ENCODE data around the gene TRIOBP.

DNA sequence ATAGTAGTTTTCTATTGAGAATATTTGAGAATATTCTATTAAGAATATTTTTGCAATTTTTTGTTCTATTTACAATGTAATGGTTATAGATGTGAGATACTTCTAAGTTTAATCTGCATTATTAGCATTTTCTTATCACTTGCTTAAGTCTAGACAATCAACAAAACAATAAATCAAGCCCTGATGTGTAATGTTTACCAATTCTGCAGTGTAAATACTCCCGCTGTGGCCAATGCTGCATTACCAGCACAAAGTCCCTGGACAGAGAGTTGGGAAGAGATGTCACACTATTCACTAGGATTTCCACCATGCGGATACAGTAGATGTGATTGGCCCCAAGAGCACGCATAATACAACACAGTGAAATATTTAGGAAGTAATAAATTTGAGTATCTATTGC, 63.3 kb downstream of the TRIOBP start:
- TF ChIP-seq, protein P1, sequence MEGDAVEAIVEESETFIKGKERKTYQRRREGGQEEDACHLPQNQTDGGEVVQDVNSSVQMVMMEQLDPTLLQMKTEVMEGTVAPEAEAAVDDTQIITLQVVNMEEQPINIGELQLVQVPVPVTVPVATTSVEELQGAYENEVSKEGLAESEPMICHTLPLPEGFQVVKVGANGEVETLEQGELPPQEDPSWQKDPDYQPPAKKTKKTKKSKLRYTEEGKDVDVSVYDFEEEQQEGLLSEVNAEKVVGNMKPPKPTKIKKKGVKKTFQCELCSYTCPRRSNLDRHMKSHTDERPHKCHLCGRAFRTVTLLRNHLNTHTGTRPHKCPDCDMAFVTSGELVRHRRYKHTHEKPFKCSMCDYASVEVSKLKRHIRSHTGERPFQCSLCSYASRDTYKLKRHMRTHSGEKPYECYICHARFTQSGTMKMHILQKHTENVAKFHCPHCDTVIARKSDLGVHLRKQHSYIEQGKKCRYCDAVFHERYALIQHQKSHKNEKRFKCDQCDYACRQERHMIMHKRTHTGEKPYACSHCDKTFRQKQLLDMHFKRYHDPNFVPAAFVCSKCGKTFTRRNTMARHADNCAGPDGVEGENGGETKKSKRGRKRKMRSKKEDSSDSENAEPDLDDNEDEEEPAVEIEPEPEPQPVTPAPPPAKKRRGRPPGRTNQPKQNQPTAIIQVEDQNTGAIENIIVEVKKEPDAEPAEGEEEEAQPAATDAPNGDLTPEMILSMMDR (IDR thresholded peaks at IDR 0.05) = no peak
- TF ChIP-seq POLR2AphosphoS5 (IDR thresholded peaks at IDR 0.05; ENCODE audit: insufficient read depth in 1 of 2, low read depth in 1 of 2) = no peak
